Kidney (tissue), 14 donors: ENCODE measurements around the gene CELF5. TPM values are rescaled to one million over a fixed set of nuclear protein-coding genes. Genes with fewer than 3 reads are reported as not detected.
"Not testable (repeated sequence)": the region's sequence is repeated elsewhere in the genome, so short reads cannot be mapped to it uniquely, and the experiment has no call there.

Experiments used
- DNase-seq, 5 donors: peaks; one replicate each; pipeline ENCODE4 v3.0.0-alpha.2; 2013 to 2020
- FAIRE-seq: peaks from 2 replicates; lab custom pipeline; 2012; peaks lifted over from hg19 to GRCh38; lab: Jason Lieb, UNC
- H3K27ac ChIP-seq, 2 donors: one replicate each; pipeline ENCODE4 v1.7.0; 2013; ENCODE audit warnings: low read depth in 2 of 2, low read length in 2 of 2, inconsistent platforms in 1 of 2
- H3K27me3 ChIP-seq: one replicate; pipeline ENCODE4 v1.7.1; 2013; ENCODE audit warnings: low read length, inconsistent platforms; ENCODE audit not compliant: control insufficient read depth, insufficient read depth
- H3K36me3 ChIP-seq, 3 donors: one replicate each; pipeline versions ENCODE4 v1.7.0 to v1.7.1; 2013; ENCODE audit warnings: low read length in 3 of 3, control low read depth in 1 of 3, inconsistent platforms in 1 of 3; ENCODE audit not compliant: insufficient read depth in 3 of 3, control insufficient read depth in 2 of 3
- H3K4me1 ChIP-seq, 3 donors: one replicate each; pipeline versions ENCODE4 v1.7.0 to v1.7.1; 2013; ENCODE audit warnings: low read length in 3 of 3, inconsistent platforms in 1 of 3, low read depth in 1 of 3; ENCODE audit not compliant: control insufficient read depth in 2 of 3, insufficient read depth in 2 of 3
- H3K4me3 ChIP-seq, 3 donors: one replicate each; pipeline versions ENCODE4 v1.7.0 to v1.8.1; 2013; ENCODE audit warnings: low read length in 3 of 3, control low read depth in 1 of 3, inconsistent platforms in 1 of 3
- H3K9ac ChIP-seq, 3 donors: one replicate each; pipeline versions ENCODE4 v1.7.0 to v1.7.1; 2013; ENCODE audit warnings: low read length in 3 of 3, control low read depth in 1 of 3, inconsistent platforms in 1 of 3
- H3K9me3 ChIP-seq, 3 donors: one replicate each; pipeline versions ENCODE4 v1.7.0 to v1.7.1; 2013; ENCODE audit warnings: low read length in 3 of 3, control low read depth in 1 of 3, inconsistent platforms in 1 of 3; ENCODE audit not compliant: control insufficient read depth in 2 of 3, insufficient read depth in 1 of 3
- CTCF ChIP-seq: IDR thresholded peaks from 3 replicates; pipeline ENCODE4 v1.5.1; 2012; ENCODE audit warnings: mild to moderate bottlenecking, moderate library complexity, borderline replicate concordance; ENCODE audit not compliant: insufficient read depth; ENCODE audit errors: extremely low read depth
- intact Hi-C: fragments of 100-400 bp; cut with DNase I; formaldehyde crosslinking; loops from one replicate; pipeline ENCODE4 v1.11.1; 2022
- polyA plus RNA-seq: library from polyadenylated mRNA; stranded (reverse); fragments of 350-450 nt; fragmentation: Illumina TruSeq; extraction: RNeasy Lipid Tissue Mini Kit (QIAGEN cat#74804); gene quantifications from one replicate; pipeline ENCODE4 v1.2.3, GENCODE V29; 2014; ENCODE audit warnings: low read depth, low replicate concordance; ENCODE audit not compliant: insufficient read depth
- total RNA-seq: library from RNA; stranded (reverse); fragmentation: NEBNext Ultra II Directional; extraction: Animal tissue kit (Norgen Biotek cat#: 25700); gene quantifications from one replicate; pipeline ENCODE4 v1.2.1, GENCODE V29; 2021
- donor health status: control.
- donor health status: control.
- donor health status: control.
- donor health status: control.
- donor health status: control.
- donor health status: DM: yes; HTN: yes; CAD: no.
- donor health status: Normal renal cell carcinoma (clear cell type).

CELF5 gene
- total and polyA plus RNA-seq, 2 donors from 2014 or later = 0.15 to 0.38 TPM

- no peak overlapping the region for H3K4me3 ChIP-seq
- H3K9ac ChIP-seq = no peak overlapping the region
- peaks cover 0 to 13% (median 0%) of the 10 kb centered on the region in 3 donors for H3K4me1 ChIP-seq
- H3K27ac ChIP-seq = no peak overlapping the region
- peak in 1 of 5 donors; percentile 61 for DNase-seq
- no peaks in the 10 kb centered on the region for H3K36me3 ChIP-seq
- no peak for TF ChIP-seq CTCF
- intact Hi-C loops = no loop called here
- FAIRE-seq = no peak
- no peaks in the 10 kb centered on the region for H3K27me3 ChIP-seq
- no peaks in the 10 kb centered on the region for H3K9me3 ChIP-seq
Observed at GRCh38 chr19:3190921-3191805, 33.3 kb upstream of the CELF5 start.

GRCh38 chr19:3191806-3192104, 32.7 kb upstream of the CELF5 start:
- H3K9ac ChIP-seq, DNase-seq, H3K4me1 ChIP-seq, H3K27me3 ChIP-seq, FAIRE-seq, H3K36me3 ChIP-seq, H3K4me3 ChIP-seq, H3K27ac ChIP-seq, H3K9me3 ChIP-seq, intact Hi-C loops: not testable (repeated sequence)

- no peak overlapping the region for H3K9ac ChIP-seq
- no peaks in the 10 kb centered on the region for H3K36me3 ChIP-seq
- no peak for FAIRE-seq
- H3K27me3 ChIP-seq = no peaks in the 10 kb centered on the region
- H3K27ac ChIP-seq = no peak overlapping the region
- DNase-seq = peak in 1 of 5 donors; percentile 62
- peaks cover 0 to 4% (median 0%) of the 10 kb centered on the region in 3 donors for H3K4me1 ChIP-seq
- intact Hi-C loops = no loop called here
- H3K9me3 ChIP-seq = no peaks in the 10 kb centered on the region
- TF ChIP-seq CTCF = no peak
- no peak overlapping the region for H3K4me3 ChIP-seq
Observed at GRCh38 chr19:3192228-3192635, 32.2 kb upstream of the CELF5 start.

GRCh38 chr19:3192684-3193083, 31.8 kb upstream of the CELF5 start:
- H3K4me3 ChIP-seq = no peak overlapping the region
- intact Hi-C loops = no loop called here
- H3K36me3 ChIP-seq = no peaks in the 10 kb centered on the region
- H3K27ac ChIP-seq = no peak overlapping the region
- H3K9ac ChIP-seq = no peak overlapping the region
- DNase-seq (no peak), FAIRE-seq (no peak)
- H3K27me3 ChIP-seq = no peaks in the 10 kb centered on the region
- H3K4me1 ChIP-seq = no peaks in the 10 kb centered on the region
- no peaks in the 10 kb centered on the region for H3K9me3 ChIP-seq
- TF ChIP-seq CTCF = no peak
